SH-SY5Y (cell line): Measurements from ENCODE around the gene ITGA5.

Experiments used
- GATA2 ChIP-seq: IDR thresholded peaks from 2 replicates; pipeline ENCODE4 v1.6.1; 2011; ENCODE audit warnings: mild to moderate bottlenecking, low read depth, low read length
- GATA3 ChIP-seq: IDR thresholded peaks from 2 replicates; pipeline ENCODE4 v1.6.1; 2011; ENCODE audit warnings: low read depth, mild to moderate bottlenecking, low read length, moderate library complexity

The ITGA5 gene

GRCh38 chr12:54421879-54422250 is 2.8 kb upstream of the ITGA5 start:
- no peak for TF ChIP-seq GATA2
- TF ChIP-seq GATA3, result no peak

- TF ChIP-seq GATA3 (no peak), GATA2 (no peak)
Observed at GRCh38 chr12:54421175-54421878, 2.3 kb upstream of the ITGA5 start.

- TF ChIP-seq GATA3, result no peak
- no peak for TF ChIP-seq GATA2
Observed at GRCh38 chr12:54420766-54421144, 1.7 kb upstream of the ITGA5 start.

- no peak for TF ChIP-seq GATA2
- no peak for TF ChIP-seq GATA3
Observed at GRCh38 chr12:54418441-54419087, 502 bp downstream of the ITGA5 start.

GRCh38 chr12:54417712-54418440 is 1.2 kb downstream of the ITGA5 start:
- TF ChIP-seq GATA2, result no peak
- TF ChIP-seq GATA3, result no peak

- no peak for TF ChIP-seq GATA2
- TF ChIP-seq GATA3, result no peak
Observed at GRCh38 chr12:54416687-54417603, 2.1 kb downstream of the ITGA5 start.

DNA sequence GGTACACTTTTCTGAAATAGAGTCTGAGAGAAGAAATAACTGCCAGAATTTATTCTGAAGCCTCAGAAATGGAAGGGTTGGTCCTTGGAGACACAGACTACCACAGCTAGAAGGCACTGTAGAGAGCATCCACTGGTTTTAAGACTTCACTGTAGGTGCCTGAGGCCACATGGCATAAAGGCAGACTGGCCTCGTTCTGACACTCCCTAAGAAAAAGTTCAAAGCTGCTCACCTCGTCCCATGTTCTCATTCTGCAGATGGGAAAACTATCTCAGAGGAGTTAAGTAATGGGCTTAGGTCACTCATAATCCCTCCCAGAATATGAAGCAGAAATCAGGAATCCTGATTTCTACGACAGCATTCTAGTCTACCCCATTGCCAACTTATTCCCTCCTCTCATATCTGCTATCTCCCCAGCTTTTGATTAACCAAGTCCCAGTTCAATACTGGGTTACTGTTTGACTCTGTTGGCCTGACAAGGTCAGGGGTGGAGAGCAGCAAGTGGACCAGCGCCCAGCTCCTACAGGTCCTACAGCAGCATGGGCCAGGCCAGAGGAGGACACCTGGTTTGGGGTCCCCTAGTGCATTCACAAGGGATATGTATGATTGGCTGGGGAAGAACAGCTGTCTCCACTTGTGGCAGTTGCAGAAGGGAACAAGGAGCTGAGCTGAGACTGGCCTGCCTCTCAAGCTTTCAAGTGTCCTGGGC is 3.7 kb downstream of the ITGA5 start:
- no peak for TF ChIP-seq GATA2
- no peak for TF ChIP-seq GATA3

GRCh38 chr12:54413284-54414190 is 5.5 kb downstream of the ITGA5 start:
- TF ChIP-seq GATA2 (no peak), GATA3 (no peak)

DNA sequence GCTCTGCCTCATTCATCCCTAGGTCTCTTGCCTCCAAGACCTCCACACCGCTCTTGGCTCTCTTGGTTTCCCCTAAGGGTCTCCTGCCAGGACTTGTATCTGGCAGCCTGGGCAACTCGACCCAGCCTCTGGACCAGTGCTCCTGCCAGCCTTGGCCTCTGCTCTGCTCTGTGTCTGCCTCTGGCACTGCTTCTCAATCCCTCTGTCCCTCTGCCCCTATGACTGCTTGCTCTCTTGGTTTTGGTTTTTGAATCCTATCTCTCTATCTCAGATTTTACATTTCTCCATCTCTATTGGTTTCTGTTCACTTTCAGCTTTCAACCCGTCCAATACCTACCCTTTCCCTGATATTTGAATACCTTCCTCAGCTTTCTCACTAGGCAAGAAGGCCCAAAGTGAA is 6.3 kb downstream of the ITGA5 start:
- TF ChIP-seq GATA2 (no peak), GATA3 (no peak)

DNA sequence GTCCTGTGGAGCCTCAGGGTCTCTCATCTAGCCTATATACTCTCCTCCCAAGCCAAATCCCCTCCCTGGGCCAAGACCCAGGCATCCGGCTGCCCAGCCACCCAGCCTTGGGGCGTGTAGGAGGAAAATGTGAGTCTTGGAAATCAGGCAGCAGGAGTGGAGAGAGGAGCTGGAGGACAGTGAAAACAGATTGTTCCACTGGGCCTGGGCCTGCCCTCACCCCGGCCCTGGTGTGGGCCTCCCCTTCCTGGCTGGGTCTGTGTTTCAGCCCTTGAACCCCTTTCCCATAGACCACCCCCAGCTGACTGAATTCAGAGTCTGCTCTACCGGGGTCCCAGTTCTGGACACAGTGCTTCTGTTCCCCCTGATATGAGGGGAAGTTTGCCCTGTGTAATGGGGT is 6.7 kb downstream of the ITGA5 start:
- no peak for TF ChIP-seq GATA2
- TF ChIP-seq GATA3, result no peak

- no peak for TF ChIP-seq GATA2
- no peak for TF ChIP-seq GATA3
Observed at GRCh38 chr12:54411391-54412241, 7.5 kb downstream of the ITGA5 start.

DNA sequence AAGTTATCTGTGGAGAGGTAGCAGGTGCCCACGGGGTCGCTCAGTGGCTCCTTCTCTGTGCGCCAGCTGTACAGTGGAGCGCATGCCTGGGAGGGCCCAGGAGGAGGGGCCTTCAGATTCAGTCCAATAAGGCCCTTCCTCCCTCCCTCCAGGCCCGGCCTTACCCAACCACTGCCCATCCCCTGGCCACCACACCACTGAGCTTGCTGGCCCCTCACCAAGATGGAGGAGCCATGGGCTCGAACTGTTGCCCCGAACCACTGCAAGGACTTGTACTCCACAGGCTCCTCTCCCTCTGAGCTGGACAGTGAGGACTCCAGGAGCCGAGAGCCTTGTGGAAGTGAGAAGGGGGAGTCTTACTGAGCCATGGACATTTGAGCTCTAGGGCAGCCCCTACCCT is 9.8 kb downstream of the ITGA5 start:
- TF ChIP-seq GATA2, result no peak
- TF ChIP-seq GATA3, result no peak
